Measurements from ENCODE around the gene CTIF.

The CTIF gene

GRCh38 chr18:48828194-48828545 is 289.3 kb downstream of the CTIF start:
- no peak for DNase-seq

GRCh38 chr18:48828691-48829442 is 290.0 kb downstream of the CTIF start:
- no peak for DNase-seq

GRCh38 chr18:48829443-48830149 is 290.8 kb downstream of the CTIF start:
- no peak for DNase-seq

GRCh38 chr18:48831113-48831759 is 292.4 kb downstream of the CTIF start:
- DNase-seq = no peak

GRCh38 chr18:48831802-48832201 is 293.0 kb downstream of the CTIF start:
- DNase-seq = no peak

- peak; percentile 8 for DNase-seq
These were observed 294.3 kb downstream of the CTIF start for GRCh38 chr18:48832938-48833700.

- DNase-seq = no peak
These were observed 295.0 kb downstream of the CTIF start for GRCh38 chr18:48833701-48834412.

- DNase-seq = peak; percentile 82
These were observed 295.7 kb downstream of the CTIF start for GRCh38 chr18:48834413-48835031.

GRCh38 chr18:48835119-48835518 is 296.3 kb downstream of the CTIF start:
- no peak for DNase-seq

GRCh38 chr18:48835745-48836170 is 296.9 kb downstream of the CTIF start:
- DNase-seq = no peak

GRCh38 chr18:48836231-48836805 is 297.5 kb downstream of the CTIF start:
- no peak for DNase-seq

GRCh38 chr18:48836806-48837615 is 298.2 kb downstream of the CTIF start:
- no peak for DNase-seq

- DNase-seq = no peak
These were observed 298.8 kb downstream of the CTIF start for GRCh38 chr18:48837676-48838075.

- no peak for DNase-seq
These were observed 299.4 kb downstream of the CTIF start for GRCh38 chr18:48838166-48838775.

- peak; percentile 71 for DNase-seq
These were observed 300.3 kb downstream of the CTIF start for GRCh38 chr18:48838921-48839818.

GRCh38 chr18:48839819-48840490 is 301.1 kb downstream of the CTIF start:
- DNase-seq = no peak

- no peak for DNase-seq
These were observed 301.7 kb downstream of the CTIF start for GRCh38 chr18:48840491-48840877.
